D341Med (cell line): ENCODE data around the gene MDN1.
"Not testable (repeated sequence)": the region's sequence is repeated elsewhere in the genome, so short reads cannot be mapped to it uniquely, and the experiment has no call there.

ENCODE experiments used
- DNase-seq: peaks from one replicate; pipeline ENCODE4 v3.0.0; 2012; ENCODE audit warnings: low spot score

MDN1 gene, protein sequence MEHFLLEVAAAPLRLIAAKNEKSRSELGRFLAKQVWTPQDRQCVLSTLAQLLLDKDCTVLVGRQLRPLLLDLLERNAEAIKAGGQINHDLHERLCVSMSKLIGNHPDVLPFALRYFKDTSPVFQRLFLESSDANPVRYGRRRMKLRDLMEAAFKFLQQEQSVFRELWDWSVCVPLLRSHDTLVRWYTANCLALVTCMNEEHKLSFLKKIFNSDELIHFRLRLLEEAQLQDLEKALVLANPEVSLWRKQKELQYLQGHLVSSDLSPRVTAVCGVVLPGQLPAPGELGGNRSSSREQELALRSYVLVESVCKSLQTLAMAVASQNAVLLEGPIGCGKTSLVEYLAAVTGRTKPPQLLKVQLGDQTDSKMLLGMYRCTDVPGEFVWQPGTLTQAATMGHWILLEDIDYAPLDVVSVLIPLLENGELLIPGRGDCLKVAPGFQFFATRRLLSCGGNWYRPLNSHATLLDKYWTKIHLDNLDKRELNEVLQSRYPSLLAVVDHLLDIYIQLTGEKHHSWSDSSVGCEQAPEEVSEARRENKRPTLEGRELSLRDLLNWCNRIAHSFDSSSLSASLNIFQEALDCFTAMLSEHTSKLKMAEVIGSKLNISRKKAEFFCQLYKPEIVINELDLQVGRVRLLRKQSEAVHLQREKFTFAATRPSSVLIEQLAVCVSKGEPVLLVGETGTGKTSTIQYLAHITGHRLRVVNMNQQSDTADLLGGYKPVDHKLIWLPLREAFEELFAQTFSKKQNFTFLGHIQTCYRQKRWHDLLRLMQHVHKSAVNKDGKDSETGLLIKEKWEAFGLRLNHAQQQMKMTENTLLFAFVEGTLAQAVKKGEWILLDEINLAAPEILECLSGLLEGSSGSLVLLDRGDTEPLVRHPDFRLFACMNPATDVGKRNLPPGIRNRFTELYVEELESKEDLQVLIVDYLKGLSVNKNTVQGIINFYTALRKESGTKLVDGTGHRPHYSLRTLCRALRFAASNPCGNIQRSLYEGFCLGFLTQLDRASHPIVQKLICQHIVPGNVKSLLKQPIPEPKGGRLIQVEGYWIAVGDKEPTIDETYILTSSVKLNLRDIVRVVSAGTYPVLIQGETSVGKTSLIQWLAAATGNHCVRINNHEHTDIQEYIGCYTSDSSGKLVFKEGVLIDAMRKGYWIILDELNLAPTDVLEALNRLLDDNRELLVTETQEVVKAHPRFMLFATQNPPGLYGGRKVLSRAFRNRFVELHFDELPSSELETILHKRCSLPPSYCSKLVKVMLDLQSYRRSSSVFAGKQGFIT (N-terminal part only)

DNA sequence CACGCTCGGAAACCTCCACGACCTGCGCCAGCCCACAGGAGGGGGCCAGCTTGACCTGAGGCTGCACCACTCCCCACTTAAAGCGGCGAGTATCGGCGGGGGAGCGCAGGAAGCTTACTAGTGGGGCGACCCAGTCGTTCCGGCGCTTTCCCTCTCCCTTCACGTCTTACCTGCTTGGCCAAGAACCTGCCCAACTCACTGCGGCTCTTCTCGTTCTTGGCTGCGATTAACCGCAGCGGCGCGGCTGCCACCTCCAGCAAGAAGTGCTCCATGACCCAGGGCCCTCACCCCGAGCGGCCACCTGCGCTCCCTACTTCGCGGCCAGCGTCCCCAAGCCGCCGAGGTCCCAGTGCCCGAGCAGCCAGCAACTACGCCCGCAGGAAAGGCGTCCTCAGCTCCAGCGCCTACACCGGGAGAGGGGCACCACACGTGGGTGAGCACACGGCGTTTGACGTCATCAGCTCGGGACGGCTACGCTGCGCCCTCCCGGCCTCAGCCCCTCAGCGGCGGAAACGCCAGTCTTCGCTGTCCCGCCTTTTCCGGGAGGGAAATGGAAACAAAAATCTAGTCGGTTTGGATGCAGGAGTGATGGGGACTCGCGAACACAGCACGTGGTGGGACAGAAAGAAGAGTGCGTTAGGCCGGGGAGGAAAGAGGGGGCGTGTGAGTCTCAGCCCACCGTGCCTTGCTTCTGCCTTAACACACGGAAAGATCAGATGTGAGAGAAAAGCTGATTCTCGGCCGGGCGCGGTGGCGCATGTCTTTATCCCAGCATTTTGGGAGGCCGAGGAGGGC is at the start of gene MDN1:
MDN1 (minus strand) TSS at position 459 of the 795 bp plus-strand sequence; CDS start at position 272, 187 bp downstream.
- peak; percentile 96 for DNase-seq

DNA sequence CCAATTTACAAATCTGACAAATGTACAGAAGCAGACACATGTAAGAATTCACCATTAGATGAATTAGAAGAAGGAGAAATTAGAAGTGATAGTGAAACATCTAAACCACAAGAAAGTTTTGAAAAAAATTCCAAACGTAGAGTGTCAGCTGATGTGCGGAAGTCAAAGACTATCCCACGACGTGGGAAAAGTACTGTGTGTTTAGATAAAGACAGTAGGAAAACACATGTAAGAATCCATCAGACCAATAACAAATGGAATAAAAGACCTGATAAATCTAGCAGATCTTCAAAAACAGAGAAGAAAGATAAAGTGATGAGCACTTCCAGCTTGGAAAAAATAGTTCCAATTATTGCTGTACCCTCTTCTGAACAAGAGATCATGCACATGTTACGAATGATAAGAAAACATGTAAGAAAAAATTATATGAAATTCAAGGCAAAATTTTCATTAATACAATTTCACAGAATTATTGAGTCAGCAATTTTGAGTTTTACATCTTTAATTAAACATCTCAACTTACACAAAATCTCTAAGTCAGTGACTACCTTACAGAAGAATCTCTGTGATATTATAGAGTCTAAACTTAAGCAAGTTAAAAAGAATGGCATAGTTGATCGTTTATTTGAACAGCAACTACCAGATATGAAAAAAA is 46.6 kb upstream of the MDN1 start:
- DNase-seq: no peak

DNA sequence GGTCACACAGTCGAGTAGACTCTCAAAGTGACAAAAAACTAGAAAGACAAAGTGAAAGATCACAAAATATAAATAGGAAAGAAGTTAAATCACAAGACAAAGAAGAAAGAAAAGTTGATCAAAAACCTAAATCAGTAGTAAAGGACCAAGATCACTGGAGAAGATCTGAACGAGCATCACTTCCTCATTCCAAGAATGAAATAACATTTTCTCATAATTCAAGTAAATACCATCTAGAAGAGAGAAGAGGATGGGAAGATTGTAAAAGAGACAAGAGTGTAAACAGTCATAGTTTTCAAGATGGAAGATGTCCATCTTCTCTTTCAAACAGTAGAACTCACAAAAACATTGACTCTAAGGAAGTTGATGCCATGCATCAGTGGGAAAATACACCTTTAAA is 43.1 kb upstream of the MDN1 start:
- DNase-seq: no peak

DNA sequence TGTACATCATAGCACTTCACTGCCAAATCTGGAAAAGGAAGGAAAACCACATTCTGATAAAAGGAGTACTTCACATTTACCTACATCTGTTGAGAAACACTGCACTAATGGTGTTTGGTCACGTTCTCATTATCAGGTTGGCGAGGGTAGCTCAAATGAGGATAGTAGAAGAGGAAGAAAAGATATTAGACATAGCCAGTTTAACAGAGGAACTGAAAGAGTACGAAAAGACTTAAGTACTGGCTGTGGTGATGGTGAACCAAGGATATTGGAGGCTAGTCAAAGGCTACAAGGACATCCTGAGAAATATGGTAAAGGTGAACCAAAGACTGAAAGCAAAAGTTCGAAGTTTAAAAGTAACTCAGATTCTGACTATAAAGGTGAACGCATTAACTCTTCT is 42.7 kb upstream of the MDN1 start:
- DNase-seq: no peak

DNA sequence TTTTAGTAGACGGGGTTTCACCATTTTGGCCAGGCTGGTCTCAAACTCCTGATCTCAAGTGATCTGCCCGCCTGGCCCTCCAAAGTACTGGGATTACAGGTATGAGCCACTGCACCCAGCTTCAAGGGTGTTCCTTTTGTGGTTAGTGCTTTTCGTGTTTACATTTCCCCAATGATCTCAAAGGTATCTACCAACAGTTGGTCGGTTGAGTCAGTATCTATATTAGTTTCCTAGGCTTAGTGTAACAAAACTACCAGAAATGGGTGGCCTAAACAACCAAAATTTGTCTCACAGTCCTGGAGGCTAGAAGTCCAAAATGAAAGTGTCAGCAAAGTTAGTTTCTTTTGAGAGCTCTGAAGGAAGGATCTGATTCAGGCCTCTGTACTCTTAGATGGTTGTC is 40.1 kb upstream of the MDN1 start:
- no peak for DNase-seq

DNA sequence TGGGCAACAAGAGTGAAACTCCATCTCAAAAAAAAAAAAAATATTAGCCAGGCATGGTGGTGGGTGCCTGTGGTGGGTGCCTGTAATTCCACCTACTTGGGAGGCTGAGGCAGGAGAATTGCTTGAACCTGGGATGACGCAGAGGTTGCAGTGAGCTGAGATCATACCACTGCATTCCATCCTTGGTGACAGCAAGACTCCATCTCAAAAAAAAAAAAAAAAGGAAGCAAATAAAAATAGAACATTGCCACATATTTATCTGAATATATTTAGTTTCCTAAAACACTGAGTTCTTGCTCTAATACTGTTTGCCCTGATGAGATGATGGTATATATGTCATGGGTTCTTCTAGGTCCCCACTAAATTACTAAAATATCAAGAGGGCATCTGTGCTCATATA is 38.4 kb upstream of the MDN1 start:
- DNase-seq: no peak

DNA sequence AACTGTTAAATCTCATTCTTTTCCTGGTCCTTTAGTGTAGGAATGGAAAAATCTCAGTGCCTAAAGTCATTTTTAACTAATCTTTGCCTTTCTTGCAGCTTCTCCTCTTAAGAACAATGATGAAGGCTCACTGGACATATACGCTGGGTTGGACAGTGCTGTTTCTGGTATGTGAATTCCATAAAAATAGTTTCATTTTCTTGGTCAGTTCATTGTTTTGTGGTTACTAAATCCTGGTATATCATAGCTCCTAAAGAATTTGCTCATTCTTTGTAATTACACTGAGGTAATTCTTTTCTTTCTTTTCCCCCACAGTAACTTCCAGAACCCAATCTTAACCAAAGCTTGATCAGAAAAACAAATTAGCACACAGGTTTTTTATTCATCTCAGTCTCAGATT is 33.5 kb upstream of the MDN1 start:
- no peak for DNase-seq

DNA sequence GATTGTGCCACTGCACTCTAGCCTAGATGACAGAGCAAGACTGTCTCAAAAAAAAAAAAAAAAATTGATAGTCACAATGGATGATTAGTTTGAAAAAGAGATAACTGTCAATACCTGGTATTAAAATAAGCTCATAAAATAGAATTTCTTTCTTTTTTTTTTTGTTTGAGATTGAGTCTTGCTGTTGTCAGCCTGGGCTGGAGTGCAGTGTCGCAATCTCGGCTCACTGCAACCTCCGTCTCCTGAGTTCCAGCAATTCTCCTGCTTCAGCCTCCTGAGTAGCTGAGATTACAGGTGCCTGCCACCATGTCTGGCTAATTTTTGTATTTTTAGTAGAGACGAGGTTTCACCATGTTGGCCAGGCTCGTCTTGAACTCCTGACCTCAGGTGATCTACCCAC is 27.9 kb upstream of the MDN1 start:
- DNase-seq: not testable (repeated sequence)

DNA sequence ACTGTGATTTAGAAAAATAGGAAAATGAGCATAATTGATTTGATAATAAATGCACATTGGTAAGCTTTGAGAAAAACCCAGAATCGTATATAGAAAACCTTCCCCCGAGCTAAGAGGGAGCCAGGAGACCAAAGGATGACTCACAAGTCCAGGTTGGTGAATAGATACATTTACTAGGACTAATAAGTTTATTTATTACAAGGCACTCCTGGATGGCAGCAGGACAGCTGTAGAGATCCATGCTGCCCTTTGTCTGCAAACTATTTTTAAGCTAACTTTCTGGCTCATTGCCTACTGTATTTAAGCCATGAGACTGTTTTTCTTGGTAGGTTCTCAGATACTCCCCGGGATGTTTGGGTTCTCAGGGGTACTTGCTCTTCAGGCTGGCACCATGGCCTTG is 23.5 kb upstream of the MDN1 start:
- DNase-seq: no peak

DNA sequence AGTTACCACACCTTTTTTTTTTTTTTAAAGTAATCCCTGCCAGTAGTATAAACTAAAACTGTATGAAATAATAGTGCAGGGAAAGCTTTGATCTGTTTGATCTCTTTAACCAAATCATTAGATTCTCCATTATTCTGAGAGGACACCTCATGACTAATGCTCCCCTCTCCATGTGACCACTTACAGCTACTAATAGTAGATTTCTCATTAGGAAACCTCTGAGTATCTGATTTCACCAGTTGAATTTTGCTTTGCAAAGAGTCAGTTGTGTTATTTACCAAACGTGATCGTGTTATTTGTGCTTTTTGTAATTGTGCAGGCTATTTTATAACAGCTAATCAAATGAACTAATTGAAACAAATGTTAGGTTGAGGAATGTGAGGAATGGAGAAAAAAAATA is 22.6 kb upstream of the MDN1 start:
- no peak for DNase-seq

DNA sequence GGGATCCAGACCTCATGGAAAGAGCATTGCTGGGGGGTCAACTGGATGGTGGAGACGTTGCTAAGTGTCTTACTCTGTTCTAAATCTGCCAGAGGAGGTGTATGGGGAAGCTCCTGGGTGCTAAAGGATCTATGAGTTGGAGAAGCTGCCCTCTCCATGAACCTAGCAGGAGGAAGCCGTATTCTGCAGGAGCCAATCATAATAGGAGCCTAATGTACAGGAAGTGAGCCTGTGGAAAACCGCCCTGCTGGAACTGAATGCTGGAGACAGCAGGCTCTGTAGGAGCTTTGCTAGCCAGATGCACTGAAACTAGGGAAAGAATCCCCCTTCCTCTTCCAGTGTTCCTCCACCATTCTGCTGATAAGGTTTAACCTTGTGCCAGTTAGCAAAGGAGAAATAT is 20.9 kb upstream of the MDN1 start:
- peak; percentile 27 for DNase-seq

DNA sequence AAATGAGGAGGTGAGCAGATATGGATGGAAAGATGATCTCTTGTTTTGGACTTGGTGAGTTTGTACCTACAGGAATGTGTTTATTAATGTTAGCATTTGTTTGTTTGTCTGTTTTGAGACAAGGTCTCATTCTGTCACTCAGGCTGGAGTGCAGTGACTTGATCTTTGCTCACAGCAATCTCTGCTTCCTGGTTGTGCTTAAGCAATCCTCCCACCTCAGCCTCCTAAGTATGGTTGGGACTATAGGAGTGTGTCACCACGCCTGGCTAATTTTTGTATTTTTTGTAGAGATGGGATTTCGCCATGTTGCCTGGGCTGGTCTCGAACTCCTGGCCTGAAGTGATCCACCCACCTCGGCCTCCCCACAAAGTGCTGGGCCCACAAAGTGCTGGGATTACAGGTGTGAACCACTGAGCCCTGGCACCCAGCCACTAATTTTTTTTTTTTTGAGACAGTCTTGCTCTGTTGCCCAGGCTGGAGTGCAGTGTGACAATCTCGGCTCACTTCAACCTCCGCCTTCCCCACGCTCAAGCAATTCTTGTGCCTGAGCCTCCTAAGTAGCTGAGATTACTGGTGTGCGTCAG is 17.1 kb upstream of the MDN1 start:
- no peak for DNase-seq

DNA sequence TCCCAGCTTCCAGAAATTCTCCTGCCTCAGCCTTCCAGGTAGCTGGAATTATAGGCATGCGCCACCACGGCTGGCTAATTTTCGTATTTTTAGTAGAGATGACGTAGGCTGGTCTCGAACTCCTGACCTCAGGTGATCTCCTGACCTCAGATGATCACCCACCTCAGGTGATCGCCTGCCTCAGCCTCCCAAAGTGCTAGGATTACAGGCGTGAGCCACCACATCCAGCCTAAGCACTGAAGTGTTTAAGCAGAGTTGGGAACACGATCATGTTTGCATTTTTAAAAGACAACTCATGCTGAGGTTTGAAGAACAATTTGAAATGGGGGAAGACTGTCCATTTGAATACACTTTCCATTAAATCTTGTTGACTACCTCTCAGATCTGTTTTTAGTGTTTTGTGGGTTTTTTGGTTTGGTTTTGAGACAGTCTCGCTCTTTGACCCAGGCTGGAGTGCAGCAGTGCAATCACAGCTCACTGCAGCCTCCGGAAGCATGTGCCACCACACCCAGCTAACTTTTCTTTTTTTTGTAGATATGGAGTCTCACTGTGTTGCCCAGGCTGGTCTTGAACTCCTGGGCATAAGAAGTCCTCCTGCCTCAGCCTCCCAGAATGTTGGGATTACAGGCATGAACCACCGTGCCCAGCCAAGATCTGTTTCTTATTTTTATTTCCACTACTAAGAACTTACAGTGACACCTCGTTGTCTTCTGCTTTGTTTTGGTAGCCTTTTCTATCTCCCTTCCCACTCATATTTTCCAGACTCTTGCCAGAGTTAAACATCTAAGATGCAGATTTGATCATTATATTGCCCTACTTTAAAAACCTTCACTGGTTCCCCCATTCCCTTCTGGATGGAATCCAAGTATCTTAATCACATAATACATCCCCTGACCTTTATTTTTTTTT is 15.5 kb upstream of the MDN1 start:
- DNase-seq: no peak

DNA sequence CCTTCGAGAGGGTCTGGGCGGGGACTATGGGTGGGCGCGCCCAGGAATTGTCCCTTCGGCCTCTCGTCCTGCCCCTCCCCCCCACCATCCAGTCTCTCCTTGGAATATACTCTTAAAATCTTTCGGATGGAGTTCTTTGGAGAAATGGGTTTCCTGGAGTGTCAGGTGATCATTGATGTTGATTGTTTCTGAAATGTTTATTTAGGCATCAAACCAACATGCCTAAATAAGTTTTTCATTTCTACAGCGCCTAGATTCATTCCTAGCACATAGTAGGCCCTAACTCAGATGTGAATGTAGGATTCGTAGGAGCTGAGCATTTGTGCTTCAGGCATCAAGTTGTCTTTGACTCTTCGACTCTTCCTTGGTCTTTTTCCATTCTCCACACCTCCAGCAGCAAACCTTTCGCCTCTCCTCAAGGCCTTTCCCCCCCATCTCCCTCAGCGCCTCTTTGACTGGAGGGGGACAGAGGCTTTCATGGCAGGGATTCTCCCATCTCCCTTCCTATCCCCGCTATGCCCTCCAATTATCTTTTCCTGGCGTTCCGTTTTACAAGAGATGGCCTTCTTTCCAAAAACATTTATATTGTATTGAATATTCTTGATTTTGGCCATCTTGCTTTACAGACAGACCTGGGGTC is 10.7 kb upstream of the MDN1 start:
- no peak for DNase-seq

DNA sequence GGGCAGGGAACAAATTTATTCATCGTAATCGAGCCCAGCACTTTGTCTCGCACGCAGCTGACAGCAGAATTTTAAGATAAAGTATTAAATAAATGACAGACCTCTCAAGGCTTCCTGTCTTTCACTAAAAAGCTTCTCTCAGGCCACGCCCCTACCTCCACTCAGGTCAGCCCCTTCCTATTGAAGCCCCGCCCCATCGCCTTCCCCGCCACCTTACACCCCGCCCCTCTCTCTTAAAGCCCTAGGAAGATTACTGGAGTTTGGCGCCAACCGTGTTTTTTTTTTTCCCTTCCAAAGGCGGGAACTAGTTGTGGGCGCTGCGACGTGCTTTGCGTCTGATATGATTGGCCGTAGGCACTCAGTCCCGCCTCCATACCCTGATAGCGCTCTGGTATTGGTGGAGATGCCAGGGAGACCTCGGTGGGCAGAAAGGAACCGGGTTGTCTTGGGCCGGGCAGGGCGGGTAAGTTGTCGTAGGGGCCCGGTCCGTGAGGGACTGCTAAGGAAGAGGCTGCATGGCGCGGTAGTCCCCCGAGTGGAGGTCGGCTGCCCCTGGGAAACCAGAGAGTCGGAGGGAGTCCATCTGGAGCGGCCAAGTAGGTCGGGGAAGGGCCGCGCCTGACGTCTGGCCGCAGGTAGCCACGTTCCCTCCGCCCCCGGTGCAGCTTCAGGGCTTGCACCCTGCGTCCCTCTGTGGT is 10.0 kb upstream of the MDN1 start, which contains the start of gene CASP8AP2:
CASP8AP2 (plus strand) TSS at position 409 of the 698 bp plus-strand sequence.
- DNase-seq: peak; percentile 93

DNA sequence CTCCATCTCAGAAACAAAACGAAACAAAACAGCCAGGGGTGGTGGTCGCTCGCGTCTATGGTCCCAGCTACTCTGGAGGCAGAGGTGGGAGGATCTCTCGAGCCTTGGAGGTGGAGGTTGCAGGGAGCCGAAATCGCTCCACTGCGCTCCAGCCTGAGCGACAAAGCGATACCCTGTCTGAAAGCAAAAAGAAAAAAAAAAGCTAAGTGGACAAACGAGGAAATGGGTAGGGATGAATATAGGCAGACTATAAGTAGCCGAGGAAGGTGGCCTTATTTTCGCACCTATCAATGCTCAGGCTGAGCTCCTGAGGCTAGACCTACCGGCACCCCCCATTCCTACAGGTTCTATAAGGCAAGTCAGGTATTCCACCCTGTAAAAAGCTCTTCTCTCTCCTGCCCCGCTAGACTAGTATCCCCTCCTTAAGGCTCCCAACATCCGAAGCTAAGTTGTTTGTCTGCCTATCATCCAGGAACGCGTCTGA is 9.4 kb upstream of the MDN1 start:
- DNase-seq: no peak

DNA sequence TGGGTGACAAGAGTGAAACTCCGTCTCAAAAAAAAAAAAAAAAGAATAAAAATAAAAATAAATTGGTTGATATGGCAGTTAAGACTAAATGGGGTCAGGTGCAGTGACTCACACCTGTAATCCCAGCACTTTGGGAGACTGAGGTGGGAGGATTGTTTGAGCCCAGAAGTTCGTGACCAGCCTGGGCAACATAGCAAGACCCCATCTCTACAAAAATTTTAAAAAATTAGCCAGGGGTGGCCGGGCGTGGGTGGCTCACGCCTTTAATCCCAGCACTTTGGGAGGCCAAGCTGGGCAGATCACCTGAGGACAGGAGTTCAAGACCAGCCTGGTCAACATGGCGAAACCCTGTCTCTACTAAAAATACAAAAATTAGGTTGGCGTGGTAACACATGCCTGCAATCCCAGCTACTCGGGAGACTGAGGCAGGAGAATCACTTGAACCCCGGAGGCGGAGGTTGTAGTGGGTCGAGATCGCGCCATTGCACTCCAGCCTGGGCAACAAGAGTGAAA is 8.9 kb upstream of the MDN1 start:
- DNase-seq: not testable (repeated sequence)

DNA sequence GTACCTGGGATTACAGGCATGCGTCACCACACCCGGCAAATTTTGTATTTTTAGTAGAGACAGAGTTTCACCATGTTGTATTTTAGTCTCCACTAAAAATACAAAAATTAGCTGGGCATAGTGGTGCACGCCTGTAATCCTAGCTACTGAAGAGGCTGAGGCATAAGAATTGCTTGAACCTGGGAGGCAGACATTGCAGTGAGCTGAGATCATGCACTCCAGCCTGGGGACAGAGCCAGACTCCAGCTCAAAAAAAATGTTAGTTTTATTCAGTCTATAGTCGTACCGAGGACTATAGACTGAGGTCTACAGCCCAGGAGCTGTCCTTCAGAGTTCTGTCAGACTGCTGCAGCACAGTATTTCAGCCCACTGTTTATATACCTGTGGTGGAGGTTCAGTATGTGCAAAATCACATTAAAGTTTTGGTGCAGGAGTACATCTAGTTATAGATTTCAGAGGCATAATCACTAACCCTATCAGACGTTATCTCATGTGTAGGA is 6.5 kb upstream of the MDN1 start:
- no peak for DNase-seq
